GM04504 (cell line): ENCODE results near the gene DMAP1.

Experiments used
- DNase-seq: peaks from one replicate; pipeline ENCODE4 v3.0.0-alpha.2; 2012; ENCODE audit warnings: low read depth

DMAP1 gene

GRCh38 chr1:44256762-44257554 is 43.7 kb downstream of the DMAP1 start:
- no peak for DNase-seq

GRCh38 chr1:44259090-44259489 is 45.8 kb downstream of the DMAP1 start:
- no peak for DNase-seq

- DNase-seq: no peak
Observed at GRCh38 chr1:44260792-44261170, 47.5 kb downstream of the DMAP1 start.

- no peak for DNase-seq
Observed at GRCh38 chr1:44261171-44261817, 48.0 kb downstream of the DMAP1 start.

GRCh38 chr1:44261962-44262361 is 48.7 kb downstream of the DMAP1 start:
- DNase-seq: no peak

GRCh38 chr1:44262414-44262813 is 49.1 kb downstream of the DMAP1 start:
- DNase-seq: no peak

GRCh38 chr1:44262816-44263567 is 49.7 kb downstream of the DMAP1 start:
- no peak for DNase-seq

- no peak for DNase-seq
Observed at GRCh38 chr1:44263568-44264450, 50.5 kb downstream of the DMAP1 start.

GRCh38 chr1:44264451-44264771 is 51.1 kb downstream of the DMAP1 start:
- no peak for DNase-seq

- no peak for DNase-seq
Observed at GRCh38 chr1:44265656-44266358, 52.5 kb downstream of the DMAP1 start.

GRCh38 chr1:44266400-44267344 is 53.4 kb downstream of the DMAP1 start:
- DNase-seq: no peak

GRCh38 chr1:44267438-44267837 is 54.2 kb downstream of the DMAP1 start:
- no peak for DNase-seq

- no peak for DNase-seq
Observed at GRCh38 chr1:44268054-44268453, 54.8 kb downstream of the DMAP1 start.
